HG02870 (cell line): Measurements from ENCODE around the gene PCBD2.
"Not testable (repeated sequence)": the region's sequence is repeated elsewhere in the genome, so short reads cannot be mapped to it uniquely, and the experiment has no call there.

Experiments used
- ATAC-seq: cut with Tn5 transposase; IDR thresholded peaks from one replicate; pipeline ENCODE4 v1.9.1; 2021; ENCODE audit warnings: mild to moderate bottlenecking, moderate library complexity; ENCODE audit not compliant: unreplicated experiment

PCBD2 gene

GRCh38 chr5:134998068-134998467 is 93.1 kb downstream of the PCBD2 start:
- not testable (repeated sequence) for ATAC-seq

- ATAC-seq = no peak
These were observed 99.4 kb downstream of the PCBD2 start for GRCh38 chr5:135004376-135004775.

- ATAC-seq = no peak
These were observed 100.1 kb downstream of the PCBD2 start for GRCh38 chr5:135005076-135005475.

GRCh38 chr5:135007305-135007704 is 102.4 kb downstream of the PCBD2 start:
- ATAC-seq = no peak

- ATAC-seq = no peak
These were observed 102.9 kb downstream of the PCBD2 start for GRCh38 chr5:135007749-135008363.

GRCh38 chr5:135008556-135008955 is 103.6 kb downstream of the PCBD2 start:
- ATAC-seq = no peak

- no peak for ATAC-seq
These were observed 104.2 kb downstream of the PCBD2 start for GRCh38 chr5:135008981-135009735.

- no peak for ATAC-seq
These were observed 105.0 kb downstream of the PCBD2 start for GRCh38 chr5:135009736-135010501.

- ATAC-seq = no peak
These were observed 105.8 kb downstream of the PCBD2 start for GRCh38 chr5:135010502-135011354.

GRCh38 chr5:135011355-135012032 is 106.6 kb downstream of the PCBD2 start:
- ATAC-seq = no peak

- no peak for ATAC-seq
These were observed 107.2 kb downstream of the PCBD2 start for GRCh38 chr5:135012033-135012588.
